ENCODE results near the gene MYH14.

The MYH14 gene

GRCh38 chr19:50324331-50324730 lies 120.9 kb downstream of the MYH14 start:
- CTCF ChIA-PET = no interaction called here
- POLR2A ChIA-PET = no interaction called here

GRCh38 chr19:50325310-50326100 lies 122.1 kb downstream of the MYH14 start:
- H3K9me3 ChIP-seq (ENCODE audit: control extremely low read depth in 1 of 5, control insufficient read depth in 4 of 5, insufficient read depth in 2 of 5, low read depth in 1 of 5, low read length in 4 of 5) = peaks cover 0 to 13% (median 7%) of the 10 kb centered on the region in 5 experiments
- H3K27me3 ChIP-seq (replicated peaks in 2 of 5; ENCODE audit: control insufficient read depth in 4 of 5, insufficient read depth in 5 of 5, low read length in 4 of 5) = peaks cover 0 to 68% (median 27%) of the 10 kb centered on the region in 5 experiments
- H3K27ac ChIP-seq (ENCODE audit: insufficient read depth in 1 of 2, low read depth in 1 of 2, low read length in 2 of 2, poor library complexity in 1 of 2, severe bottlenecking in 2 of 2) = no peak overlapping the region
- POLR2A ChIA-PET = interaction anchor here (0.5 to 0.7 kb wide), 4 partner anchors 79 to 1815 kb away, joined by 3 to 7 read pairs (median 4); no protein-coding TSS in a partner anchor
- H3K4me3 ChIP-seq (ENCODE audit: control insufficient read depth in 1 of 7, extremely low read depth in 1 of 7, insufficient read depth in 4 of 7, low read depth in 2 of 7, low read length in 6 of 7) = peak overlapping the region in 1 of 7 experiments; percentile 28
- no peaks in the 10 kb centered on the region for H3K36me3 ChIP-seq (ENCODE audit: control insufficient read depth in 4 of 4, insufficient read depth in 4 of 4, low read length in 3 of 4)
- peaks cover 0 to 25% (median 11%) of the 10 kb centered on the region in 4 experiments for H3K4me1 ChIP-seq (ENCODE audit: control extremely low read depth in 1 of 4, control insufficient read depth in 4 of 4, insufficient read depth in 4 of 4, low read length in 3 of 4)
- peak; percentile 54 to 78 (median 74) for DNase-seq
- CTCF ChIA-PET = interaction anchor here (0.6 to 0.9 kb wide), 2 partner anchors 10 to 339 kb away, joined by 3 read pairs; no protein-coding TSS in a partner anchor
- under 1% methylated on average over 30 of the region's 48 CpGs for WGBS (ENCODE audit: insufficient coverage)

More at GRCh38 chr19:50324331-50324730, 120.9 kb downstream of the MYH14 start:
- Histone ChIP-seq H3K36me3 (ENCODE audit: control insufficient read depth in 4 of 4, insufficient read depth in 4 of 4, low read length in 3 of 4) (no peaks in the 10 kb centered on the region), H3K4me3 (ENCODE audit: control insufficient read depth in 1 of 7, extremely low read depth in 1 of 7, insufficient read depth in 4 of 7, low read depth in 2 of 7, low read length in 6 of 7) (no peak overlapping the region), H3K4me1 (ENCODE audit: control extremely low read depth in 1 of 4, control insufficient read depth in 4 of 4, insufficient read depth in 4 of 4, low read length in 3 of 4) (peaks cover 0 to 14% (median 5%) of the 10 kb centered on the region in 4 experiments), H3K27ac (ENCODE audit: insufficient read depth in 1 of 2, low read depth in 1 of 2, low read length in 2 of 2, poor library complexity in 1 of 2, severe bottlenecking in 2 of 2) (no peak overlapping the region), H3K9me3 (ENCODE audit: control extremely low read depth in 1 of 5, control insufficient read depth in 4 of 5, insufficient read depth in 2 of 5, low read depth in 1 of 5, low read length in 4 of 5) (peaks cover 0 to 7% (median under 1%) of the 10 kb centered on the region in 5 experiments), H3K27me3 (replicated peaks in 2 of 5; ENCODE audit: control insufficient read depth in 4 of 5, insufficient read depth in 5 of 5, low read length in 4 of 5) (peaks cover 0 to 59% (median 21%) of the 10 kb centered on the region in 5 experiments)
- 87% methylated on average over 9 of the region's 11 CpGs for WGBS (ENCODE audit: insufficient coverage)
- DNase-seq = no peak

- Histone ChIP-seq H3K9me3 (ENCODE audit: control extremely low read depth in 1 of 5, control insufficient read depth in 4 of 5, insufficient read depth in 2 of 5, low read depth in 1 of 5, low read length in 4 of 5) (peaks cover 0 to 13% (median 7%) of the 10 kb centered on the region in 5 experiments), H3K27ac (ENCODE audit: insufficient read depth in 1 of 2, low read depth in 1 of 2, low read length in 2 of 2, poor library complexity in 1 of 2, severe bottlenecking in 2 of 2) (no peak overlapping the region), H3K36me3 (ENCODE audit: control insufficient read depth in 4 of 4, insufficient read depth in 4 of 4, low read length in 3 of 4) (no peaks in the 10 kb centered on the region), H3K4me1 (ENCODE audit: control extremely low read depth in 1 of 4, control insufficient read depth in 4 of 4, insufficient read depth in 4 of 4, low read length in 3 of 4) (peaks cover 0 to 29% (median 14%) of the 10 kb centered on the region in 4 experiments), H3K4me3 (ENCODE audit: control insufficient read depth in 1 of 7, extremely low read depth in 1 of 7, insufficient read depth in 4 of 7, low read depth in 2 of 7, low read length in 6 of 7) (peak overlapping the region in 1 of 7 experiments; percentile 28), H3K27me3 (replicated peaks in 2 of 5; ENCODE audit: control insufficient read depth in 4 of 5, insufficient read depth in 5 of 5, low read length in 4 of 5) (peaks cover 0 to 67% (median 27%) of the 10 kb centered on the region in 5 experiments)
- POLR2A ChIA-PET = interaction anchor here (0.7 kb wide), 1 partner anchor 1814 kb away, joined by 4 read pairs; no protein-coding TSS in a partner anchor
- 2% methylated on average over 14 of the region's 26 CpGs for WGBS (ENCODE audit: insufficient coverage)
- no peak for DNase-seq
- CTCF ChIA-PET = interaction anchor here (0.9 kb wide), 1 partner anchor 10 kb away, joined by 3 read pairs; no protein-coding TSS in a partner anchor
These were observed 122.8 kb downstream of the MYH14 start for GRCh38 chr19:50326101-50326664.

GRCh38 chr19:50327013-50327412 lies 123.6 kb downstream of the MYH14 start:
- H3K27ac ChIP-seq (ENCODE audit: insufficient read depth in 1 of 2, low read depth in 1 of 2, low read length in 2 of 2, poor library complexity in 1 of 2, severe bottlenecking in 2 of 2) = no peak overlapping the region
- POLR2A ChIA-PET = no interaction called here
- DNase-seq = no peak
- no peak overlapping the region for H3K4me3 ChIP-seq (ENCODE audit: control insufficient read depth in 1 of 7, extremely low read depth in 1 of 7, insufficient read depth in 4 of 7, low read depth in 2 of 7, low read length in 6 of 7)
- CTCF ChIA-PET = no interaction called here
- peaks cover 0 to 13% (median 7%) of the 10 kb centered on the region in 5 experiments for H3K9me3 ChIP-seq (ENCODE audit: control extremely low read depth in 1 of 5, control insufficient read depth in 4 of 5, insufficient read depth in 2 of 5, low read depth in 1 of 5, low read length in 4 of 5)
- H3K27me3 ChIP-seq (replicated peaks in 2 of 5; ENCODE audit: control insufficient read depth in 4 of 5, insufficient read depth in 5 of 5, low read length in 4 of 5) = peaks cover 0 to 70% (median 28%) of the 10 kb centered on the region in 5 experiments
- no peaks in the 10 kb centered on the region for H3K36me3 ChIP-seq (ENCODE audit: control insufficient read depth in 4 of 4, insufficient read depth in 4 of 4, low read length in 3 of 4)
- H3K4me1 ChIP-seq (ENCODE audit: control extremely low read depth in 1 of 4, control insufficient read depth in 4 of 4, insufficient read depth in 4 of 4, low read length in 3 of 4) = peaks cover 2 to 34% (median 18%) of the 10 kb centered on the region in 4 experiments
- 58% methylated on average over 2 of the region's 4 CpGs for WGBS (ENCODE audit: insufficient coverage)

GRCh38 chr19:50327461-50328223 lies 124.2 kb downstream of the MYH14 start:
- 20% methylated on average over 13 of the region's 20 CpGs for WGBS (ENCODE audit: insufficient coverage)
- no peak for DNase-seq
- Histone ChIP-seq H3K4me3 (ENCODE audit: control insufficient read depth in 1 of 7, extremely low read depth in 1 of 7, insufficient read depth in 4 of 7, low read depth in 2 of 7, low read length in 6 of 7) (no peak overlapping the region), H3K27ac (ENCODE audit: insufficient read depth in 1 of 2, low read depth in 1 of 2, low read length in 2 of 2, poor library complexity in 1 of 2, severe bottlenecking in 2 of 2) (no peak overlapping the region), H3K27me3 (replicated peaks in 2 of 5; ENCODE audit: control insufficient read depth in 4 of 5, insufficient read depth in 5 of 5, low read length in 4 of 5) (peaks cover 0 to 76% (median 33%) of the 10 kb centered on the region in 5 experiments), H3K36me3 (ENCODE audit: control insufficient read depth in 4 of 4, insufficient read depth in 4 of 4, low read length in 3 of 4) (no peaks in the 10 kb centered on the region), H3K9me3 (ENCODE audit: control extremely low read depth in 1 of 5, control insufficient read depth in 4 of 5, insufficient read depth in 2 of 5, low read depth in 1 of 5, low read length in 4 of 5) (peaks cover 0 to 13% (median 7%) of the 10 kb centered on the region in 5 experiments), H3K4me1 (ENCODE audit: control extremely low read depth in 1 of 4, control insufficient read depth in 4 of 4, insufficient read depth in 4 of 4, low read length in 3 of 4) (peaks cover 2 to 39% (median 21%) of the 10 kb centered on the region in 4 experiments)
- ChIA-PET CTCF (no interaction called here), POLR2A (no interaction called here)

- peaks cover 0 to 13% (median 7%) of the 10 kb centered on the region in 5 experiments for H3K9me3 ChIP-seq (ENCODE audit: control extremely low read depth in 1 of 5, control insufficient read depth in 4 of 5, insufficient read depth in 2 of 5, low read depth in 1 of 5, low read length in 4 of 5)
- H3K36me3 ChIP-seq (ENCODE audit: control insufficient read depth in 4 of 4, insufficient read depth in 4 of 4, low read length in 3 of 4) = no peaks in the 10 kb centered on the region
- peaks cover 0 to 83% (median 35%) of the 10 kb centered on the region in 5 experiments for H3K27me3 ChIP-seq (replicated peaks in 2 of 5; ENCODE audit: control insufficient read depth in 4 of 5, insufficient read depth in 5 of 5, low read length in 4 of 5)
- POLR2A ChIA-PET = no interaction called here
- peaks cover 2 to 46% (median 25%) of the 10 kb centered on the region in 4 experiments for H3K4me1 ChIP-seq (ENCODE audit: control extremely low read depth in 1 of 4, control insufficient read depth in 4 of 4, insufficient read depth in 4 of 4, low read length in 3 of 4)
- WGBS (ENCODE audit: insufficient coverage) = 3% methylated on average over 103 of the region's 104 CpGs
- no peak overlapping the region for H3K27ac ChIP-seq (ENCODE audit: insufficient read depth in 1 of 2, low read depth in 1 of 2, low read length in 2 of 2, poor library complexity in 1 of 2, severe bottlenecking in 2 of 2)
- DNase-seq = peak in 2 of 3 donors; percentile 13 to 20
- peak overlapping the region in 2 of 7 experiments; percentile 19 to 28 for H3K4me3 ChIP-seq (ENCODE audit: control insufficient read depth in 1 of 7, extremely low read depth in 1 of 7, insufficient read depth in 4 of 7, low read depth in 2 of 7, low read length in 6 of 7)
- CTCF ChIA-PET = no interaction called here
These were observed 124.9 kb downstream of the MYH14 start for GRCh38 chr19:50328224-50328872.
